ENCODE data around the gene MMGT1.

Gene MMGT1

DNA sequence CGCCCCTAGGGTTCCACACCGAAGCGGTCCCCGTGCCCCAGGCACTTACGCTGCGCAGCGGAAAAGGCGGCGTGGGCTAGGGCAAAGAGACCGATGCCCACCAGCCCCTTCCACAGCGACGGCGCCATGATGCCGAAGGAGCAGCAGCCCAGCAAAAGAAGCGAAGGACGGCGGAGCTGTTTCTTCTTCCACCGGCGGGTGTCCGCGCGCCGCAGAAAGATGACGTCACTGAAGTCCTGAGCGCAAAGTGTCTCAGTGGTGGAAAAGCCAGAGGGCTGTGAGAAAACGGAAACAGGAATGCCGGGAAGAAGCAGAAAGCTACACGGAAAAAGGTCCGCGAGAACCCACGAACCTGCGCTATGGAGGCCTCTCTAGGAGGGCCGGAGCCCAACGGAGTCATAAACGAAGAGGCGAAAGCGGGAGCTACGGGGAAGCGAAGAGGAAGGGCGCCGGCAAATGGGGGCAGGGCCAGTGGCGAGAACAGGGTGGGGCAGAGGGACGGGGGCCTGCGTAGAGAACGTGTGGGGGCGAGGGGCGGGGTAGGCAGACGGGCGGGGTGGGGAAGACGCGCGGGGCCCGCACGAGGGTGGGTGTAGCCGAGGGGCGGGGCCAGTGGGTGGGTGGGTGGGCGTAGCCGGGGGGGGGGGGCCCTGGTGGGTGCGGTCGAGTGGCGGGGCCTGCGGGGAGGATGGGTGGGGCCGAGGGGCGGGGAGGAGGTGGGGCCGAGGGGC, at the start of gene MMGT1:
TSS of gene MMGT1 (minus strand) at position 441 of the 731 bp plus-strand sequence. CDS start at position 128, 313 bp downstream.
- peak; percentile 82 for DNase-seq

DNA sequence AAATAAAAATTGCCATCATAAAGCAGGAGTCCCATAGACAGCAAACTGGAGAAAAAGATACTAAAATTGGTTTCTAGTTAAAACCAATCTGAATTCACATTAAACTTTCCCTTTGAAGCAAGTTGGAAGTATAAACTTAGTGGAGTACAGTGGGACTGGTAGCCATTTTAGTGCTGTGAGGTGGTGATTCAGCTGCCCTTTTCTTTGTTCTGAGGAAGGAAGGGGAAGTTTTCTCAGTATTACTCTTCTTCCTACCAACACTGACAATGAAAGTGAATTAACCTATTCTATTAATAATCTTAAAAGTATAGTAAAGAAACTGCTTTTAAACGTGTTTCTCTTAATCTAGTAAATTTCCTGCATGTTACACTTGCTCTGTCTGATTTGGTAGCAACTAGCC, 48.1 kb upstream of the MMGT1 start:
- no peak for DNase-seq

DNA sequence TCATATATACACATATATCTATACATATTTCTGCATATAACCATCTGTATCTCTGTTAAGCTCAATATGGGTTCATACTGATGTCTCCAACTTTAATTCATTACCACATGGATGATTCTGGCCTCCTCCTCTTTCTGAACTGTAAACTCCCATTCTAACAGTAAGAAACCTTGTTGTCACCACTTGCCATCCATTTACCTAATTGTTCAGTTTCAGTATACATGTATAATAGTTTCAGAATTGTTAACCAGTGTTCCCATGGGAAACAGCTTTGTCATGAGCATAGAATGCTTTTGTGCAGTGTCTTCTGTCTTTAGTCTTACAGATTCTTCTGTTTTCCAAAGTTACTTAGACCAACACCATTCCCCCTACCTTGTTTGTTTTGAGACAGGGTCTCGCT, 47.4 kb upstream of the MMGT1 start:
- DNase-seq, result no peak

DNA sequence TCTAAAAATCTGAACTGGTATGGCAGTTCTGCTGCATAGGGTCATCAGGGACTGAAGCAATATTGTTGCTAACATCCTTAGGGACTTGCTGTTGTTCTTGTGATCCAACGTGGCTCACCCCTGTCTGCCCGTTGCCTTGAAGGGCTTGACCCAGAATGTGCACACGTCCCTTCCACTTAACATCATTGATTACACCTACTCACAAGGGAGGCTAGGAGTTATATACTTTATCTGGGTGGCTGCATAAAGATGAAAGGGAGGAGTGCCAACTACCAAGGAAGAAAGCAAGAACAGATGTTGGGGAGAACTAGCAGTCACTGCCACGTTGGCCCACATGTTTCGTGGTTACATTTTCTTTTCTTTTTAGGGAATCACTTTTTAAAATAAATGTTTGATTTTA, 45.4 kb upstream of the MMGT1 start:
- DNase-seq, result no peak

DNA sequence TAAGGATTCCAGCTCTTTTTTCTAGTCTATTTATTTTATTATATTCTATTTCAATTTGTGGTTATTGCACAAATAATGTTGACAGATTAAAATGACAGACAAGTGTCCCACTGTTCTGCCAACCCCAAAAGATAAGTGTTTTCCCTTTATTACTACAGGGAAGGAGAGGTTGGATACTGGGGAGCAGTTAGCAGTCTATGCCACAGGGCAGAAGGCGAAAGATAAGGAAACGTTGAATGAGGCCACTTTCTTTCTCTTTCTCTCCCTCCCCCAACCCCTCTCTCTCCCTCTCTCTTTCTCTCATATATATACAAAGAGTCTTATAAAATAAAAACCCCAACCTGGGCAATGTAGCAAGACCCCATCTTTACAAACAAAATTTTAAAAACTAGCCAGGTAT, 43.1 kb upstream of the MMGT1 start:
- DNase-seq, result no peak

DNA sequence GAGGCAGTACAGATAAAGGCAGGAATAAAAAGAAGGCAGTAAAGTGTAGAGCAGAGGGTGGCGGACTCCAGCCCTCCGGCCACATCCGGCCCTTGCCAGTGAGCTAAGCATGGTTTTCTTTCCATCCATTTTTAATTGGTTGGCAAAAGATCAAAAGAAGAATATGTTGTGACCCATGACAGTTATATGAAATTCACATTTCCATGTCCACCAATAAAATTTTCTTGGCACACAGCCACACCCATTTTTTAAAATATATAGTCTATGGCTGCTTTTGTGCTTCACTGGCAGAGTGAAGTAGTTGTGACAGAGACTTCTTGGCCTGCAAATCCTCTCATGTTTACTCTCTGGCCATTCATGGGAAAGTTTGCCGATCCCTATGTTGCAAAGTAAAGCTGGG, 41.2 kb upstream of the MMGT1 start:
- no peak for DNase-seq

DNA sequence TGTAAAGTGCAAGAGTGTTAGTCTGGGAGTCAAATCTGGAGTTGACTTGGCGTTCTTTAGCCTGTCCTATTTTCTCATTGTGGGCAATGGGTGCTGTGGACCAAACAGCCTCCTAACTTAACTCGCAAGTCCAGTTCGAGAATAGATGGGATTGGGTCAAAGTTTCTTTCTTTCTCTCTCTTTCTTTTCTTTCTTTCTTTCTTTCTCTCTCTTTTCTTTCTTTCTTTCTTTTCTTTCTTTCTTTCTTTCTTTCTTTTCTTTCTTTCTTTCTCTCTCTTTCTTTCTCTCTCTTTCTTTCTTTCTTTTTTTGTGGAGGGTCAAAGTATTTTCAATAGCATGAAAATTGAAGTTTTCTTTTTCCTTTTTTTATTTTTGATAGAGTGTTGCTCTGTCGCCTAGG, 14.5 kb upstream of the MMGT1 start:
- no peak for DNase-seq

DNA sequence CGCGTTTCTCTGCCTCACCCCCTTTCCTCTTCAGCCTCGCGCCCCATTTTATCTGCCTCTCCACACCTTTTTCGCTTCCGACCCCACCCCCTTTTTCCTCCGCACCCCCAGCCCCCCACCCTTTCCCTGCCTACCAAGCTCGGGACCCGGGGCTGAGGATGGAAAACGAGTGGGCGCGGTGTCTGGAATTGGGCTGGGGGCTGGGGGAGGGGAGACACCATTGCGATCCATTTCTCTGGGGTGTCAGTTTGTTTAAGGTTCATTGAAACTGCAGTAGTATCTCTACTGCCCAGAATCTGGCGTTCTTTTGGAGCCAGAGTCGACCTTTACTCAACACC, 12.2 kb upstream of the MMGT1 start:
- DNase-seq, result no peak

DNA sequence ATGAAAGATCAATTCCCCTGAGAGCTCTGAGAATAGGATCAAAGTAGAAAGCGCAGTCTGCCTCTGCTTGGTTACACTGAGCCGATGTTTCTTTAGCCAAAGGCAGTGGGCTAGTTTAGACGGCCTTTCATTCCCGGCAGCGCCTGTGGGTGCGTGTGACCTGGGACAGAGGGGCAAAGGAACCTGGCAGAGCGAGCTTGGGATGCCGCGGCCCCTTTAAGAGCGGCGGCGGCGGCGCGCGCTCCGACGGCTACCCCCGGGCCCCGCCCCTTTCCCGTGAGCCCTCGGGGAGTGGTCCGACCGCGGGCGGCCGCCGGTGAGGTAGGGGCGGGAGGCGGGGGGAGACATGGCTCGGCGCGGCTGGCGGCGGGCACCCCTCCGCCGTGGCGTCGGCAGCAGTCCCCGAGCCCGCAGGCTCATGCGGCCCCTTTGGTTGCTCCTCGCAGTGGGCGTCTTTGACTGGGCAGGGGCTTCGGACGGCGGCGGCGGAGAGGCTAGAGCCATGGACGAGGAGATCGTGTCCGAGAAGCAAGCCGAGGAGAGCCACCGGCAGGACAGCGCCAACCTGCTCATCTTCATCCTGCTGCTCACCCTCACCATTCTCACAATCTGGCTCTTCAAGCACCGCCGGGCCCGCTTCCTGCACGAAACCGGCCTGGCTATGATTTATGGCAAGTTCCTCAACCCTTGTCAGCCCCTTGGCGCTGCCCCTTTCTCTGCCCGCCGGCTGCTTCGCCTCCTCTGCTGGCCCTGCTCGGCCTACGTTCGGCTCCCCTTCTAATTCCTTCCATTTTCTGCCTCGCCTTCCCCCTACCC, 11.6 kb upstream of the MMGT1 start, which contains the start of gene SLC9A6:
TSS of gene SLC9A6 (plus strand) at position 279 of the 816 bp plus-strand sequence. CDS start at position 503, 224 bp downstream.
- DNase-seq, result peak; percentile 41

DNA sequence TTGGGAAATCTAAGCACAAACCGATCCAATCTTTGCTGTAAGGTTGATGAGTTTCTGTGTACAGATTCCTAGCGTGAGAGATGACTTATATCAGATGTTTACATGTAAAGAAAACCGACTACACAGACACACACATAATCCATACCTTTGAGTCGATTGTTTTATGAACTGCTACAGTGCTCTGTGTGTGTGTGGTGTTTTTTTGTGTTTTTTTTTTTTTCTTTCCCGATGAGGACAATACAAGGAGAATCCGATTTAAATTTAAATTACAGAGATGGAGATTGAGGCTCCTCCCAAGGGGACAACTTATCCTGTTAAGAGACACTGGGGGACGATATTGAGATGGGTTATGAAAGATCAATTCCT, 11.0 kb upstream of the MMGT1 start:
- DNase-seq, result no peak

DNA sequence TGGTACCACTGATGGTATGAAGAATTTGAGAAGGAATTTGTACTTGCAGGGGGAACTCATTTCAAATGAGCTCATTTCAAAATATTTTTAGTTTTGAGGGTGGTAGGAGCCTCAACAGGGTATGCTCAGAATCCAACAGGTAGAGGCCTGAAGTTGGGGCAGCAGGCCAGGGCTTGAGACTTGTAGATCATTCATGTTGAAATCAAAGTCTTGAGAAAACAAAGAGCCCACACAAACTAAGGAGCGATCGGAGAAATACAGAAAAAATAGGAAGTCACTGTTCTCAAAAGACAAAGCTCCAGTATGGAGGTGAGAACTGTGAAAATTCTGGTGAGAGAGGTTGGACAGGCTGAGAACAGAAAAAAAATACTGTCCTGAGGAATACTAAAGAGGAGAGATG, 10.5 kb upstream of the MMGT1 start:
- no peak for DNase-seq

DNA sequence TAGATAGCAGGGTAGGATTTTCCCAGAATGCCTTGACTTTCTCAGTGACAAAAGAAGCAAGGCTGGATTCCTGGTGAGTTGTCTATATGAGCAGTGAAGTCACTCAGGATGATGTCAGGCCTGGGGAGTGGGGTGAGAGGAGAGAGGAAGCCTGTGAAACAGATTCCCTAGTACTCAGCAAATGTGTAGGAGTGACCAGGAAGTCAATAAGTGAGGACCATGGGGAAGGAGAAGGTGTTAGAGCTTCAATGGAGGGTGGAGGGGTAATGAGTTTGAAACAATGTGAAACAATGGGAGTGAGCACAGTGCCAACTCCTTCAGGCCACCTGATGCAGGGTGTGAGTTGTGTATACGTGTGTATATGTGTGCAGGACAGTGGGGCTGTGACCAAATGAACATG, 9.1 kb upstream of the MMGT1 start:
- no peak for DNase-seq

DNA sequence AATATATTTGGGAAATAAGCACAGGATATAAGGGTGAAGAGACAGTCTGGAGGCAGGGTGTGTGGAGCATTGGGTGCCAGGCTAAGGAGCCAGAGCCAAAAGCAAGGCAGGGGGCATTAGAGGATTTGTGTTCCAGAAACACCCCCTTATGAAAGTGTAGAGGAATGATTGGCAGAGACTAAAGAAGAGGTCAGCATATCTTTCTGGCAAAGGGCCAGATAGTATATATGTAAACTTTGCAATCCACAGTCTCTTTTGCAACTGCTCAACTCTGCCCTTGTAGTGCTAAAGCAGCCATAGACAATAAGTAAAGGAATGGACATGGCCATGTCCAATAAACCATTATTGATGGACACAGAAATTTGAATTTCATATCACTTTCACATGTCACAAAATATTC, 7.9 kb upstream of the MMGT1 start:
- DNase-seq, result no peak

DNA sequence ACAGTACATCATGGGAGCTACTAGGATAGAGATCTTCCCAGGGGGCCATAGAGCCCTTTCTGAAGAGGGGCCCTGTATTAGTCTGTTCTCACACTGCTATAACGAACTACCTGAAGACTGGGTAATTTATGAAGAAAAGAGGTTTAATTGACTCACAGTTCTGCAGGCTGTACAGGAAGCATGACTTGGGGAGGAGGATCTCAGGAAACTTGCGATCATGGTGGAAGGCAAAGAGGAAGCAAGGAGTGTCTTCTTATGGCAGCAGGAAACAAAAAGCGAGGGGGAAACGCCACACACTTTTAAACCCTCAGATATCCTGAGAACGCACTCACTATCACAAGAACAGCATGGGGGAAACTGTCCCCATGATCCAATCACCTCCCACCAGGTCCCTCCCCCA, 7.2 kb upstream of the MMGT1 start:
- DNase-seq, result no peak

DNA sequence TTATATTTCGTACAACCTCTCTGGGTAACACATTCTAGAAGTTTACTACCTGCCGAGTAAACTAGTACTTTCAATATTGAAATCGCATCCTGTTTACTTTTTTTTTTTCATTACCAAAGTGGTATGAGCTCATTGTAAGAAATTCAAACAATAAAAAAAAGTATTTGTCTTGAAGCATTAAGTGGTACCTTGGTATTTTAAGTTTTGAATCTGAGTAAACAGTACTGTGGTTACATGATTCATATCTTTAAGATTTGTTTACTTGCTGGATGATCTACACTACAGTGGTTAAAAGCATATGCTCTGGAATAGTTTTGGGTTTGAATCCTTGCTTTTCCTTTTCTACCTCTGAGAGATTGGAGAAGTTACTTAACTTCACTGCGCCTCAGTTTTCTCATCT, 3.8 kb upstream of the MMGT1 start:
- no peak for DNase-seq

DNA sequence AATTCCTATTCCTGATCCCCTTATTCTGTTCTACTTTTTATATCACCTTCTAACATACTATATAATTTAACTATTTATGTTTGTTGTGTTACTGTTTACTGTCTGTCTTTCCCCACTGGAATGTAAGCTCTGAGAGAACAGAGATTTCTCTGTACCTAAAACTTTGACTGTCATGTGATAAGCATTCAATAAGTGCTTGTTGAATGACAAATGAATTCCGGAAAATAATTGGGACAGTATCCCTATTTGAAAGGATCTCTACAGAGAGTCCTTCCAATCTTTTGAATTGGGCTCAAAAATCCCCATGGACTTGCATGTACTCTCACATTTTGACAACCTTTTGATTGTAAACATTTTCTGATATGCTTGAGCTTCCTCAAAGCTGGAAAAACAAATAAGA, 1.6 kb upstream of the MMGT1 start:
- no peak for DNase-seq

DNA sequence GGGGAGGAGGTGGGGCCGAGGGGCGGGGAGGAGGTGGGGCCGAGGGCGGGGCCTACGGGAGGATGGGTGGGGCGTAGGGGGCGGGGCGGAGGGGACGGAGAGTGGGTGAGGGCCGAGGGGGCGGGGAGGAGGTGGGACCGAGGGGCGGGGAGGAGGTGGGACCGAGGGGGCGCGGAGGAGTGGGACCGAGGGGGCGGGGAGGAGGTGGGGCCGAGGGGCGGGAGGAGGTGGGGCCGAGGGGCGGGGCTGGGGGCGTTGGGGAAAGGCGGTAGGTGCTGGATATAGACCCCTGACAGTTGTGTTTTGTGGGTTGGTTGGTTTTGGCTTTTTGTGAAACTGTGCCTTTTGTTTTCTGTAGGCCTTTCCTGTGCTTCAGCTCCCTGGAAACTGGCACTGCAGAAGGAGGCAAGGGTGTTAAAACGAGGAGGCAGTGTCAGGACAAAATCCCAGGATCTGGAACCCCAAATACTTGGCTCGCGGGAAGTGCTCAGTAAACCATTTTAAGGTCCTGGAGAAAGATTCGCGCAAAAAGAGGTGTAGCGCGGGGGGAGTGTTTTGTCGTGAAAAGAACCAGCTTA, 580 bp upstream of the MMGT1 start:
- DNase-seq, result peak; percentile 67

DNA sequence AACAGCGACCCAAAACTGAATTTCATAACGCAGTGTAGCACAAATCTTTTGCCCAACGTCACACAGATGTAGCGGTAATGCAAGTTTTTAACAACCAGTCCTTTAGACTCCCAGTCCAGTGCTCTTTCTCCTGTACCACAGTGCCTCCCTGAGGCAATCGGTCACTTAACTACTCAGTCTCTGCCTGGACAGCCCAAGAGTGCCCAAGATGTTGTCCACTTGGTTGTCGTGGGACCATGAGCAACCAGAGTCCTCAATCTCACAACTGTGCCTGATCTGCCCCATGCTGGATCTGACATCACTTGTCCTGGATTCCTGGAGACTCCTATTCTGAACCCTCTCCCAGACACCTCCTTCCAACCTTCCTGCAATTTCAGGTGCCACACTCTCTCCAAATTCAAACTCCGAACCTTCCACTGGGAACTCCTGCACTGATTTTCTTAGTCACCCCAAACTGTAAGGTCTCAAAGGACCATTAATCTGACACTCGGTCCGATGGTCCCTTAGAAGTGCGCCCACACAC, 702 bp downstream of the MMGT1 start:
- DNase-seq, result no peak

DNA sequence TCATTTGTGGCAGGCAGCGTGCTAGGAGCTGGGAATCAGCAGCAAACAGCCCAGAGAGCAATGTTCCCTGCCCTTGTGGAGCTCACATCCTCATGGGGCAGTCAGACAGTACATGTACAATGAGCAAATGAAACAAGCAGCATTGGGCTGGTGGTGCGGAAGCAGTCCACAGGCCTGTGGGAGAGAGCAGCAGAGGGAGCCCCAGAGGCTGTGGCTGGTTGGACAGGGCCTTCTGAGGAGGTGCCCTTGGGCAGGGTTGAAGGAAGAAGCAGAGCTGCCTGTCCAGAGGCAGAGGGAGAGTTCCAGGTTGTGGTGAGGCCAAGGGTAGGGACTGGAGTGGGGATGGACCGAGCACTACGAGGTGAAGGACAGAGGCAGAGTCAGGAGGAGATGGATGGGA, 22.5 kb downstream of the MMGT1 start:
- DNase-seq, result no peak

DNA sequence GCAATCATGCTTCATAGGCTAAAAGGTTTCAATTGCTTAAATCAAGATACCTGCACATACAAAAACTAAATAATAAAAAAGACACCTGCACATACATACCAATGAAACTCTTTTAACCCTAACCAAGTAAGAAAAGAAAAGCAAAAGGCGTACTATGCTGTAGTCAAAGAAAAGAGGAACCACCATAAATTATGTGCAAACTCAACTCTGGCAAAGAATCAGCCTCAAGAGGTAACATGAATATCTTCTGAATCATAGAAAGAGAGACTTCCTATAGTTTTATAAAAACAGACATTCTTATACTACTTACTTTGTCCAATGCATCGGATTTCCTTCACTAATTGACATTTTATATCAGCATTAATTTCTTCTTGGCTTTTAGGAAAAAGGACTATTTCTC, 29.3 kb downstream of the MMGT1 start:
- DNase-seq, result no peak

DNA sequence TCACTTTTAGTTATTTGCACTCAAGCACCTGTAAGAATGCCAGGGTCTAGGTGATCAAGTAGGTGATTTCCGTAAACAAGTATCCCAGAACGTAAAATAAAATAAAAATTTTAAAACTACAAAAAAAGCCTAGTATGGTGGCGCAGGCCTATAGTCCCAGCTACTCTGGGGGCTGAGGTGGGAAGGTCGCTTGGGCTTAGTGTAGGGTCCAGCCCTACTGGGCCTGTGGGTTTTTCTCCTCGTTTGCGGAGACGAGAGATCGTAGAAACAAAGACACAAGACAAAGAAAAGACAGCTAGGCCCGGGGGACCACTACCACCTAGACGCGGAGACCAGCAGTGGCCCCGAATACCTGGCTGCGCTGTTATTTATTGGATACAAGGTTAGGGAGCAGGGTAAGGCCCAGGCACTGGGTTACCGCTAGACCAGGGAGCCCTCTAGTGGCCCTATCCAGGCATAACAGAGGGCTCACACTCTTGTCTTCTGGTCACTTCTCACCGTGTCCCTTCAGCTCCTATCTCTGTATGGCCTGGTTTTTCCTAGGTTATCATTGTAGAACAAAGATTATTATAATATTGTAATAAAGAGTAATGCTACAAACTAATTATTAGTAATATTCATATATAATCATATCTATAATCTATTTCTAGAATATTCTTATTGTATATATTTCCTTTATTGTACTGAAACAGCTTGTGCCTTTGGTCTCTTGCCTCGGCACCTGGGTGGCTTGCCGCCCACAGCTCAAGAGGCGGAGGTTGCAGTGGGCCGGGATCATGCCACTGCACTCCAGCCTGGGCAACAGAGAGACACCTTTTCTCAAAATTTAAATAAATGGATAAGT, 41.9 kb downstream of the MMGT1 start:
- DNase-seq, result peak; percentile 20

DNA sequence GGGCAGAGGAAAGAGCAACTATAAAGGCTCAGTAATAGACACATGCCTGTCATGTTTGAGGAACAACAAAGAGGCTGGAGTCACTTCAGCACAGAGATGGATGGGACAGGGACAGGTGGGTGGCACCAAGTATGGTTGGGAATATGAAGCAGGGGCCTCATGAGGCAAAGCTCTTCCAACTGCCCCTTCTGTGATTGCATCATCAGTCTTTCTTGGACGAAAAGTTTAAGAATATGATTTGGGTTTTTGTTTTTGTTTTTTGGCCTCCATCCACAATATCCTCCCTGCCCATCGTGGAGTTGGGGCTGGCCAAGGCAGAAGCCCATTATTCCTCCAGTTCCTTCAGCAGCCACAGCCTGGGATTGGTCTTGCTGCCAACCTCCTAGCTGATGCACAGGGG, 45.9 kb downstream of the MMGT1 start:
- DNase-seq, result no peak

DNA sequence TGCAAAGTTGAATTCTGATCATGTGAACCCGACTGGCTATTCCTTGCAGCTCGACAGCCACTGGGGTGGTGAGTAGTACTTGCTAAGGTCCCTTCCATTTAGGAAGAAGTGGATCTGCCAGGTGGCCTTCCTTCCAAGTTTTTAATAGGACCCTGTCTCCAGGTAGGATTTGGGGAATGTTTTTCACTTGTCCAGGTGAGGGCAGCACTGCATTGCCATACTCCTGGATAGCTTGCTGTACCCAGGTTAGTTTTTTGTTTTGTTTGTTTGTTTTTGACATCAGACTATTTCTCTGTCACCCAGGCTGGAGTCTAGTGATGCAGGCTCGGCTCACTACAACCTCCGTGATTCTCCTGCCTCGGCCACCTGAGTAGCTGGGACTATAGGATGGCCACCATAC, 50.4 kb downstream of the MMGT1 start:
- no peak for DNase-seq
